K562 (cell line): Measurements from ENCODE around the gene ABCC5.

Source experiments
- CBX2 ChIP-seq: fragments of 200-600 bp; sonication (generic); IDR thresholded peaks from one replicate; pipeline ENCODE4 v1.6.1; 2012; ENCODE audit warnings: mild to moderate bottlenecking, low read length, inconsistent platforms; ENCODE audit not compliant: insufficient read depth, poor library complexity, severe bottlenecking
- CTCF ChIP-seq, 3 experiments: IDR thresholded peaks in 2 of 3; conservative IDR thresholded peaks in 1 of 3; 2 replicates each; pipeline ENCODE4 v1.5.1; 2011 to 2012; ENCODE audit warnings: low read length in 3 of 3, mild to moderate bottlenecking in 3 of 3, control low read depth in 2 of 3, improper control_type of control experiment in 1 of 3, inconsistent platforms in 1 of 3, low read depth in 1 of 3, mixed read lengths in 1 of 3, moderate library complexity in 1 of 3; ENCODE audit not compliant: insufficient read depth in 2 of 3
- EP300 ChIP-seq: IDR thresholded peaks from 2 replicates; pipeline ENCODE4 v1.6.1; 2012; ENCODE audit warnings: low read length, improper control_type of control experiment
- EZH2 ChIP-seq: IDR thresholded peaks from 2 replicates; pipeline ENCODE4 v1.6.1; 2012; ENCODE audit warnings: low read depth, mild to moderate bottlenecking, inconsistent platforms, low read length, borderline replicate concordance
- FOS ChIP-seq: IDR thresholded peaks from 3 replicates; pipeline ENCODE4 v1.6.1; 2011; ENCODE audit not compliant: insufficient read length; ENCODE audit errors: extremely low read depth
- FOXP4 ChIP-seq: sonication (generic); formaldehyde crosslinking; IDR thresholded peaks from 2 replicates; pipeline ENCODE4 v1.8.0; 2022; ENCODE audit warnings: mild to moderate bottlenecking, missing genetic modification reagents, borderline replicate concordance
- GABPA ChIP-seq: fragments of 200-800 bp; sonication (Bioruptor generic); conservative IDR thresholded peaks from 2 replicates; pipeline ENCODE4 v1.6.1; 2016; ENCODE audit warnings: low read depth, missing genetic modification characterization, missing compliant biosample characterization
- RAD21 ChIP-seq, 2 experiments: fragments of 250-450 bp in 1 of 2; fragments of 450-650 bp in 1 of 2; sonication (Bioruptor Pico) in 1 of 2; formaldehyde crosslinking in 1 of 2; IDR thresholded peaks in 1 of 2; conservative IDR thresholded peaks in 1 of 2; 2 replicates each; pipeline versions ENCODE4 v1.4.0 to v1.8.0; 2020 to 2022; ENCODE audit warnings: mild to moderate bottlenecking in 2 of 2, moderate library complexity in 1 of 2
- RERE ChIP-seq: sonication (generic); formaldehyde crosslinking; IDR thresholded peaks from 2 replicates; pipeline ENCODE4 v1.8.0; 2023; ENCODE audit warnings: missing genetic modification reagents, mild to moderate bottlenecking, borderline replicate concordance
- TARDBP ChIP-seq: fragments of 450-650 bp; IDR thresholded peaks from 2 replicates; pipeline ENCODE4 v1.6.1; 2016
- ZBTB17 ChIP-seq: fragments of 450-650 bp; formaldehyde crosslinking; IDR thresholded peaks from 2 replicates; pipeline ENCODE4 v1.4.0; 2020; ENCODE audit warnings: mild to moderate bottlenecking
- ZC3H11A ChIP-seq: IDR thresholded peaks from 2 replicates; pipeline ENCODE4 v1.6.1; 2012; ENCODE audit warnings: low read depth, low read length, improper control_type of control experiment
- ZC3H8 ChIP-seq: fragments of 450-650 bp; IDR thresholded peaks from 2 replicates; pipeline ENCODE4 v1.6.1; 2017

- TF ChIP-seq GABPA (no peak), FOS (no peak), ZC3H11A (no peak), TARDBP (no peak), ZC3H8 (no peak), EP300 (no peak), CBX2 (no peak), ZBTB17 (CRISPR knock-in tag) (no peak), CTCF (IDR thresholded peaks at IDR 0.05 in 2 of 3, conservative IDR thresholded peaks at IDR 0.05 in 1 of 3; ENCODE audit: insufficient read depth in 2 of 3, low read depth in 1 of 3, low read length in 3 of 3) (no peak), EZH2 (no peak), RAD21 (CRISPR knock-in tag; conservative IDR thresholded peaks at IDR 0.05 in 1 of 2, IDR thresholded peaks at IDR 0.05 in 1 of 2) (no peak), FOXP4 (CRISPR knock-in tag) (no peak), RERE (no peak)
These were observed 93.1 kb downstream of the ABCC5 start for GRCh38 chr3:183924543-183924942.
